SJSA1 (cell line): ENCODE measurements around the gene LRRC47. TPM values are rescaled to one million over a fixed set of nuclear protein-coding genes. Genes with fewer than 3 reads are reported as not detected.

Experiments used
- DNase-seq, 2 experiments: peaks; one replicate each; pipeline ENCODE4 v3.0.0-alpha.2; 2015 to 2020; ENCODE audit warnings: low spot score in 2 of 2, low read depth in 1 of 2
- H3K27ac ChIP-seq: fragments of 250-450 bp; sonication (Bioruptor Pico); 2 replicates; pipeline ENCODE4 v1.5.1; 2020; ENCODE audit warnings: mild to moderate bottlenecking, moderate library complexity
- H3K27me3 ChIP-seq: fragments of 250-450 bp; sonication (Bioruptor Pico); replicated peaks from 2 replicates; pipeline ENCODE4 v1.5.1; 2020; ENCODE audit warnings: mild to moderate bottlenecking, moderate library complexity
- H3K36me3 ChIP-seq: fragments of 250-450 bp; sonication (Bioruptor Pico); 2 replicates; pipeline ENCODE4 v1.5.1; 2020; ENCODE audit warnings: mild to moderate bottlenecking
- H3K4me1 ChIP-seq: fragments of 250-450 bp; sonication (Bioruptor Pico); replicated peaks from 2 replicates; pipeline ENCODE4 v1.6.1; 2021; ENCODE audit warnings: mild to moderate bottlenecking
- H3K4me3 ChIP-seq: fragments of 250-450 bp; sonication (Bioruptor Pico); 2 replicates; pipeline ENCODE4 v1.5.1; 2020; ENCODE audit warnings: mild to moderate bottlenecking
- H3K9me3 ChIP-seq: fragments of 250-450 bp; sonication (Bioruptor Pico); replicated peaks from 2 replicates; pipeline ENCODE4 v1.5.1; 2020; ENCODE audit warnings: mild to moderate bottlenecking
- total RNA-seq: library from RNA; depleted of rRNA; stranded (reverse); fragments of >200 nt; shearing (Covaris generic); gene quantifications from 2 replicates; pipeline ENCODE4 v1.2.3, GENCODE V29; 2014

Gene LRRC47
- total RNA-seq, 1 experiment from 2014 or later = 46.4 TPM

DNA sequence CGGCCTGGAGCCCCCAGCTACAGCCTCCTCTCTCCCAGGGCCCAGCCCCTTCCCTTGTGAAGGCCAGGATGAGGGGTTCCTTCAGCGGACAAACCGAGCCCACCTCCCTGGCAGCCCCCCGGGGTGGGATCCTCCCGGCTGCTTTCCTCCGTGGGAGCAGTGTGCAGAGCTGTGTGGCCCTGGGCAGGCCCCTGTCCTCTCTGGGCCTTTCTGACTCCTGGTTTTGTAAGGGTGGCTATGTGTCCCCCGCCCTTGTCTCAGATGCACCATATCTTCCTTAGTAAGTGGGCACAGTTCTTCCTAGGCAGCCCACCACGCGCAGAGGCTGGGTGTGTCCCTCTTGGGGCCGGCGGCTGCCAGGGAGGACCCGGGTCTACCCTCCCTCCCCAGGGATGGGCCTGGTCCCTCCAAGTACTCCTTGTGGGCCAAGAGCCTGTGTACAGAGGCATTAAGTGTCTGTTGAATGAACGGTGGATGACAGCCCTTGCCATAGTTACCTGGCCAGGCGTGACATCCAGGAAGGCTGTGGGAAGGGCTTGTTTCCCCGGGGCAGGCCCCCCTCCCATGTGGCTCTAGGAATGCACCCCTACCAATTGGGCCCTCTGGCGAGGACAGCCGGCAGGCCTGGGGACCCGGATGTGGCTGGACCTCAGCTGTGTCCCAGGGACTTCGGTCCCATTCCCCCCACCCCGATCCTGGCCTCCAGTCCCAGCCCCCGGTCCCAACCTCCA lies 19.9 kb downstream of the LRRC47 start:
- peaks cover 29% of the 10 kb centered on the region for H3K36me3 ChIP-seq
- no peak for DNase-seq
- no peaks in the 10 kb centered on the region for H3K9me3 ChIP-seq
- no peak overlapping the region for H3K4me3 ChIP-seq
- peaks cover 7% of the 10 kb centered on the region for H3K27me3 ChIP-seq
- no peak overlapping the region for H3K27ac ChIP-seq
- peaks cover 13% of the 10 kb centered on the region for H3K4me1 ChIP-seq

- H3K4me3 ChIP-seq = no peak overlapping the region
- H3K9me3 ChIP-seq = no peaks in the 10 kb centered on the region
- H3K4me1 ChIP-seq = peaks cover 13% of the 10 kb centered on the region
- peaks cover 22% of the 10 kb centered on the region for H3K36me3 ChIP-seq
- no peak for DNase-seq
- peaks cover 7% of the 10 kb centered on the region for H3K27me3 ChIP-seq
- H3K27ac ChIP-seq = no peak overlapping the region
Observed at GRCh38 chr1:3775490-3776230, 20.6 kb downstream of the LRRC47 start.

GRCh38 chr1:3774946-3775489 lies 21.3 kb downstream of the LRRC47 start:
- Histone ChIP-seq H3K4me1 (peaks cover 13% of the 10 kb centered on the region), H3K9me3 (no peaks in the 10 kb centered on the region), H3K27ac (no peak overlapping the region), H3K27me3 (peaks cover 7% of the 10 kb centered on the region), H3K36me3 (peaks cover 16% of the 10 kb centered on the region), H3K4me3 (no peak overlapping the region)
- no peak for DNase-seq

- no peak for DNase-seq
- no peaks in the 10 kb centered on the region for H3K9me3 ChIP-seq
- H3K36me3 ChIP-seq = peaks cover 10% of the 10 kb centered on the region
- H3K4me1 ChIP-seq = peaks cover 13% of the 10 kb centered on the region
- peaks cover 7% of the 10 kb centered on the region for H3K27me3 ChIP-seq
- no peak overlapping the region for H3K4me3 ChIP-seq
- no peak overlapping the region for H3K27ac ChIP-seq
Observed at GRCh38 chr1:3774276-3774945, 21.9 kb downstream of the LRRC47 start.

- H3K27me3 ChIP-seq = peaks cover 7% of the 10 kb centered on the region
- no peak overlapping the region for H3K4me3 ChIP-seq
- DNase-seq = no peak
- no peaks in the 10 kb centered on the region for H3K9me3 ChIP-seq
- H3K36me3 ChIP-seq = peaks cover 3% of the 10 kb centered on the region; the same call in 1 of the 2 replicates
- no peak overlapping the region for H3K27ac ChIP-seq
- H3K4me1 ChIP-seq = peaks cover 13% of the 10 kb centered on the region
Observed at GRCh38 chr1:3773572-3774275, 22.6 kb downstream of the LRRC47 start.

DNA sequence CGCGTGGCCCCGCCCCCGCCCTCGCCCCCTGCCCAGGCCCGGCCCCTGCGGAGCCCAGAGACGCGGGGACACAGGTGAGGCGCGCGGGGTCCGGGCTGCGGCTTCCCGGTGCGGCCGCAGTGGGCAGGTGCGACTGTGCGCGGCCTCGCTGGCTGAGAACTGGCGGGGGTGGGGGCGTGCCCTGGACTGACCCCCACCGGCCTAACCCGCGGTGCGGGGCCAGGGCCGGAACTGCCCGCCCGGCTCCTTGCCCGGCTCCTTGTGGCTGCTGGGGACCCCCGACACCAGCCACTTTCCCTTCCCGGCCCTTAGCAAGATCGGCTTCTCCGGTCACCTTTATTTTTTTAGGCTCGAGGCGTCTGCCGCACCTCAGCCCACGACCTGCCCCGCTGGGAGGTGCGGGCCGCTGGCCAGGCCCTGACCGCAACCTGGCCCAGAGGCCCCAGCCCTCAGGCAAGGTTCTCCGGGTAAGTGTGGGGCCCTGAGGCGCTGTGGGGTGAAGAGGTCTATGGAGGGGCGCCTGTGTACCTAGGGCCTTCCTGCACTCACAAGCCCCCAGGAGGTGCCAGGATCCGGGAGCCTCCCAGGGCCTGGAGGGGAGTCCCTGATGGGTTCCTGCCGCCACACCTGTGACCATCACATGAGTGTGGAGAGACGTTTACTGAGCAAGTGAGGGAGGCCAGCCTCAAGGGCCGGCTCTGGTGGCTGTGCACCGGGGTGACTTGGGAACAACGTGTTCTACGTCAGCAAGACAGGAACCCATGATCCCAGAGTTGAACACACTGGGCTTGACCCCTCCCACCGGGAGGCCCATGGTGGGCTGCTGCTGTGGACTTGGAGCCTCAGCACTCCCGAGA lies 23.4 kb downstream of the LRRC47 start, which contains the start of gene SMIM1:
Gene SMIM1 (plus strand): TSS at position 35 of the 857 bp plus-strand sequence. CDS start 2,625 bp downstream, outside the sequence.
- H3K4me1 ChIP-seq = peaks cover 13% of the 10 kb centered on the region

GRCh38 chr1:3772027-3772714 lies 24.1 kb downstream of the LRRC47 start:
- Histone ChIP-seq H3K27ac (no peak overlapping the region), H3K9me3 (no peaks in the 10 kb centered on the region), H3K4me1 (peaks cover 13% of the 10 kb centered on the region), H3K27me3 (peaks cover 7% of the 10 kb centered on the region), H3K36me3 (no peaks in the 10 kb centered on the region), H3K4me3 (peak overlapping the region; percentile 37)
- peak in 1 of 2 experiments; percentile 80 for DNase-seq

More for the DNA sequence above, 23.4 kb downstream of the LRRC47 start, which contains the start of gene SMIM1:
- Histone ChIP-seq H3K4me3 (peak within 1 kb of the TSS; percentile 37), H3K27me3 (peaks cover 7% of the 10 kb centered on the region), H3K36me3 (no peaks in the 10 kb centered on the region), H3K27ac (no peak within 1 kb of the TSS), H3K9me3 (no peaks in the 10 kb centered on the region)
- DNase-seq = no peak

- DNase-seq = no peak
- no peak overlapping the region for H3K27ac ChIP-seq
- H3K4me3 ChIP-seq = peak overlapping the region; percentile 37
Observed at GRCh38 chr1:3771108-3772026, 24.9 kb downstream of the LRRC47 start.

DNA sequence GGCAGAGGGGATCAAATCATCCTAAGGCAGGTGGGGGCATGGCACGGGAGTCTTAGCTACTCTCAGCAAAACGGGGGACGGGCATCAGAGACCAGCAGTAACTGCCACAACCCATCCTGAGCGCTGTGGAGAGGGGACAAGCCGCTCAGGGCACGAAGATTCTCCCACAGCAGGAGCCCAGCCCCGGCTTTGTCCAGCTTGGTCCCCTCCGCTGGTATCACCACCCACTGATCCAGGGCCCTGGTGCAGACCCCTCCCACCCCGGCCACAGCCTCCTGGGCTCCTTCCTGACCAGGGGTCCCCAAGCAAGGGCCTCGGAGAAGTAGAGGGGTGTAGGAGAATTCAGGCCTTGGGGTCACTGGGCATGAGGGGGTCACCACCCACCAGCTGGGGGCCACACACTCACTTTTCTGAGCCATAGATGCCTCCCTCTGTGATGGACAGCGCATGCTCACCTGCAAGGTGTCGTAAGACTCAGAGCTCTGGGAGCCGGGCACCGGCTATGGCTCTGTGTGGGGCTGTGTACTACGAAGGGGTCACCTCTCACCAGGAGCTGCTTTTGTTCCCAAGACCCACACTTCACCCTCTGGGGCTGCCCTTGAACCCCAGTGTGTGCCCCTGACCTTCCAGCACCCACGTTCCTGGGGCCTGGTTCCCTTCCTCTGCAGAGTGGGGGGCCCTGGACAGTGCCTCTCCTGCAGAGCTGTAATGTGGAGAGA lies 26.1 kb downstream of the LRRC47 start:
- Histone ChIP-seq H3K4me1 (peaks cover 5% of the 10 kb centered on the region), H3K36me3 (no peaks in the 10 kb centered on the region), H3K4me3 (no peak overlapping the region), H3K27ac (no peak overlapping the region), H3K27me3 (peaks cover 15% of the 10 kb centered on the region), H3K9me3 (no peaks in the 10 kb centered on the region)
- no peak for DNase-seq

More at GRCh38 chr1:3771108-3772026, 24.9 kb downstream of the LRRC47 start:
- H3K27me3 ChIP-seq = peaks cover 7% of the 10 kb centered on the region
- H3K4me1 ChIP-seq = peaks cover 13% of the 10 kb centered on the region
- no peaks in the 10 kb centered on the region for H3K9me3 ChIP-seq
- H3K36me3 ChIP-seq = no peaks in the 10 kb centered on the region

GRCh38 chr1:3768811-3769390 lies 27.4 kb downstream of the LRRC47 start:
- no peaks in the 10 kb centered on the region for H3K9me3 ChIP-seq
- H3K27ac ChIP-seq = no peak overlapping the region
- no peak for DNase-seq
- H3K4me3 ChIP-seq = no peak overlapping the region
- H3K4me1 ChIP-seq = peaks cover 5% of the 10 kb centered on the region
- H3K27me3 ChIP-seq = peaks cover 26% of the 10 kb centered on the region
- no peaks in the 10 kb centered on the region for H3K36me3 ChIP-seq
